Measurements from ENCODE around the gene PEA15. TPM values are rescaled to one million over a fixed set of nuclear protein-coding genes. Genes with fewer than 3 reads are reported as not detected.
A peak's percentile ranks its signal among the peaks of the same experiment; 100 is the strongest.

The PEA15 gene
- total RNA-seq, 1 donor from 2014 or later: 39.1 TPM

DNA sequence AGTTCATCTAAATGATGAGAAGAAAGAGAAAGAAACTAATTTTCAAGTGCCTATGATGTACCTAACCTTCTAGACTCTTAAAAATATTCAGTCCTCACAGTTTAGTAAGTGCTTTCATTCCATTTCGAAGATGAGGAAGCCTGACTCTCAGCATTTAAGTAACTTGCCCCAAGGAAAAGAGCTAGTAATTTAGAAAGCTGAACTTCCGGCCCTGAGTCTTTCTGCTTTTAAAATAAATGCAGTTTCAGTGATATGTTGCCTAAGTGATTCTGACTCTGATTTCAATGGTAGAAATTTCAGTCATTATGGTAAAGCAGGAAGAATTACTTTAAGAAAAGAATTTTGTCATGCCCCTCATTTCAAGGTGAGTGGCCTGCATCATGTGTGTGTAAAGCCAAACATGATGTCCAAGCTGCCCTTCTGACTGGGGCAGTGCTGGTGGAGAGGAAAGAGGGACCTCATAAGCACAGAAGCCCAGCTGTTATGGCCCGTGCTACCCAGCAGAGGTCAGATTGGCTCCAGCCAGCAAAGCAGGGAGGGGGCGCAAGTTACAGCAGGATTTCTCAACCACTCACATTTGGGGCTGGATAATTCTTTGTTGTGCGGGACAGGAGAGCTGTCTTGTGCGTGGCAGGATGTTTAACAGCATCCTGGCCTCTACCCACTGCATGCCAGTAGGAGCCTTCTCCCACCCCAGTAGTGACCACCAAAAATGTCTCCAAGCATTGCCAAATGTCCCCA lies 43.0 kb upstream of the PEA15 start:
- Mint-ChIP-seq H3K27ac (no peak overlapping the region), H3K27me3 (ENCODE audit: insufficient read depth, low read depth) (peaks cover 6% of the 10 kb centered on the region), H3K4me1 (peaks cover 16% of the 10 kb centered on the region), H3K36me3 (no peaks in the 10 kb centered on the region), H3K9me3 (peaks cover 3% of the 10 kb centered on the region), H3K4me3 (no peak overlapping the region)
- no peak overlapping the region for H3K9ac ChIP-seq
- TF ChIP-seq EZH2phosphoT487 (IDR thresholded peaks at IDR 0.05): no peak
- TF ChIP-seq, protein P1, sequence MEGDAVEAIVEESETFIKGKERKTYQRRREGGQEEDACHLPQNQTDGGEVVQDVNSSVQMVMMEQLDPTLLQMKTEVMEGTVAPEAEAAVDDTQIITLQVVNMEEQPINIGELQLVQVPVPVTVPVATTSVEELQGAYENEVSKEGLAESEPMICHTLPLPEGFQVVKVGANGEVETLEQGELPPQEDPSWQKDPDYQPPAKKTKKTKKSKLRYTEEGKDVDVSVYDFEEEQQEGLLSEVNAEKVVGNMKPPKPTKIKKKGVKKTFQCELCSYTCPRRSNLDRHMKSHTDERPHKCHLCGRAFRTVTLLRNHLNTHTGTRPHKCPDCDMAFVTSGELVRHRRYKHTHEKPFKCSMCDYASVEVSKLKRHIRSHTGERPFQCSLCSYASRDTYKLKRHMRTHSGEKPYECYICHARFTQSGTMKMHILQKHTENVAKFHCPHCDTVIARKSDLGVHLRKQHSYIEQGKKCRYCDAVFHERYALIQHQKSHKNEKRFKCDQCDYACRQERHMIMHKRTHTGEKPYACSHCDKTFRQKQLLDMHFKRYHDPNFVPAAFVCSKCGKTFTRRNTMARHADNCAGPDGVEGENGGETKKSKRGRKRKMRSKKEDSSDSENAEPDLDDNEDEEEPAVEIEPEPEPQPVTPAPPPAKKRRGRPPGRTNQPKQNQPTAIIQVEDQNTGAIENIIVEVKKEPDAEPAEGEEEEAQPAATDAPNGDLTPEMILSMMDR (IDR thresholded peaks at IDR 0.05): peak; percentile 73
- H4K20me1 ChIP-seq (ENCODE audit: low read depth): no peaks in the 10 kb centered on the region
- peak; percentile 80 for DNase-seq (ENCODE audit: low spot score)
- no peaks in the 10 kb centered on the region for H3K79me2 ChIP-seq (ENCODE audit: low read depth)
- no peak overlapping the region for H3K4me2 ChIP-seq
- peaks cover 18% of the 10 kb centered on the region for H3K27me3 ChIP-seq
- no peaks in the 10 kb centered on the region for H3K9me3 ChIP-seq (ENCODE audit: low read depth)
- peaks cover 3% of the 10 kb centered on the region for H3K4me1 ChIP-seq
- H3K36me3 ChIP-seq: no peaks in the 10 kb centered on the region
- no peak overlapping the region for H3K4me3 ChIP-seq
- no peaks in the 10 kb centered on the region for H3F3A ChIP-seq (ENCODE audit: low read depth)
- no peak overlapping the region for H3K27ac ChIP-seq
- H2AFZ ChIP-seq (replicated peaks): peak overlapping the region; percentile 88

DNA sequence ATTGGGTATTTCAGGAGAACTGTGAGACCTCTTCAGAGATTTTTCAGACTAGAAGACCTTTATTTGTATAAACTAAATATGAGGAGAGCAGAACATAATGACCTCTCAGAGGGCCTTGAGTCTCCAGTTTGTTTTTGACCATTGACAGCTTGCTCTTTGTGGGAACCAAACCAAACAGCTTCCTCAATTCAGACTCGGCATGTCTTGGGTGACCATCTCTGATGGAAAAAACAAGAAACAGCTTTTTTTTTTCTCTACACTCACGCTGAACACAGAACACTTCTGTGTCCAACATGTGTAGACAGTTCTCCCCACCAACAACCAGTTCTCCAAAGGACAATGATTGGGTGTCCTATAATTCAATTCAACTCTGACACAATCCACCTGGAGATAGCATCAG lies 42.3 kb upstream of the PEA15 start:
- no peak overlapping the region for H3K9ac ChIP-seq
- H3F3A ChIP-seq (ENCODE audit: low read depth): no peaks in the 10 kb centered on the region
- no peak overlapping the region for H3K4me2 ChIP-seq
- H3K4me3 Mint-ChIP-seq: no peak overlapping the region
- peaks cover 9% of the 10 kb centered on the region for H3K27me3 Mint-ChIP-seq (ENCODE audit: insufficient read depth, low read depth)
- H3K9me3 ChIP-seq (ENCODE audit: low read depth): no peaks in the 10 kb centered on the region
- H3K27me3 ChIP-seq: peaks cover 26% of the 10 kb centered on the region
- H3K36me3 Mint-ChIP-seq: no peaks in the 10 kb centered on the region
- H3K27ac Mint-ChIP-seq: no peak overlapping the region
- no peak overlapping the region for H3K27ac ChIP-seq
- TF ChIP-seq EZH2 (IDR thresholded peaks at IDR 0.05) (no peak), EZH2phosphoT487 (IDR thresholded peaks at IDR 0.05) (no peak)
- TF ChIP-seq, protein P1 (IDR thresholded peaks at IDR 0.05): no peak
- H3K4me1 ChIP-seq: peaks cover 3% of the 10 kb centered on the region
- no peak for DNase-seq (ENCODE audit: low spot score)
- H3K36me3 ChIP-seq: no peaks in the 10 kb centered on the region
- H3K9me3 Mint-ChIP-seq: peaks cover 3% of the 10 kb centered on the region
- H4K20me1 ChIP-seq (ENCODE audit: low read depth): no peaks in the 10 kb centered on the region
- no peaks in the 10 kb centered on the region for H3K79me2 ChIP-seq (ENCODE audit: low read depth)
- peaks cover 24% of the 10 kb centered on the region for H3K4me1 Mint-ChIP-seq
- H3K4me3 ChIP-seq: no peak overlapping the region
- H2AFZ ChIP-seq (replicated peaks): no peak overlapping the region

DNA sequence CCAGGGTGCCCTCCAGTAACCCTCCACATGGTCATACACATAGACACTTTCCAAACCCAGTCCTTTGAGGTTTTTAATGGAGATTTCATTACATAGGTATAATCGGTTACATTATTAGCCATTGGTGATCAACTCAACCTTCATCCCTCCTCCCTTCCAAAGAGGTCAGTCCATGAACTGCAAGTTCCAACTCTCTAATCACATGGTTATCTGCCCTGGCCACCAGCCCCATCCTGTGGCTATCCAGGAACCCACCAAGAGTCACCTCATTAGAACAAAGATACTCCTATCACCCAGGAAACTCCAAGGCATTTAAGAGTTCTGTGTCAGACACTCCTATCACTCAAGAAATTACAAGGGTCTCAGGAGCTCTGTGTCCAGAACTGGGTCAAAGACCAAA lies 41.6 kb upstream of the PEA15 start:
- Histone ChIP-seq H3K36me3 (no peaks in the 10 kb centered on the region), H3K79me2 (ENCODE audit: low read depth) (no peaks in the 10 kb centered on the region), H3K4me2 (no peak overlapping the region), H3K4me3 (no peak overlapping the region), H3K27me3 (peaks cover 28% of the 10 kb centered on the region), H3F3A (ENCODE audit: low read depth) (peaks cover 3% of the 10 kb centered on the region), H4K20me1 (ENCODE audit: low read depth) (no peaks in the 10 kb centered on the region), H3K27ac (no peak overlapping the region), H3K9me3 (ENCODE audit: low read depth) (no peaks in the 10 kb centered on the region), H3K4me1 (peaks cover 3% of the 10 kb centered on the region), H3K9ac (no peak overlapping the region), H2AFZ (replicated peaks) (no peak overlapping the region)
- TF ChIP-seq EZH2phosphoT487 (IDR thresholded peaks at IDR 0.05) (no peak), EZH2 (IDR thresholded peaks at IDR 0.05) (no peak)
- TF ChIP-seq, protein P1 (IDR thresholded peaks at IDR 0.05): no peak
- no peak for DNase-seq (ENCODE audit: low spot score)
- peaks cover 10% of the 10 kb centered on the region for H3K27me3 Mint-ChIP-seq (ENCODE audit: insufficient read depth, low read depth)
- H3K4me3 Mint-ChIP-seq: no peak overlapping the region
- peaks cover 27% of the 10 kb centered on the region for H3K4me1 Mint-ChIP-seq
- no peak overlapping the region for H3K27ac Mint-ChIP-seq
- peaks cover 3% of the 10 kb centered on the region for H3K9me3 Mint-ChIP-seq
- no peaks in the 10 kb centered on the region for H3K36me3 Mint-ChIP-seq
